IPS-18c (cell line): ENCODE measurements around the gene PAX8.

Experiments used
- H3K4me3 ChIP-seq: 2 replicates; pipeline ENCODE4 v1.7.0; 2013; ENCODE audit warnings: low read depth, mild to moderate bottlenecking, low read length, moderate library complexity; ENCODE audit not compliant: insufficient read depth
- H3K9me3 ChIP-seq: one replicate; pipeline ENCODE4 v1.6.1; 2013; ENCODE audit warnings: mild to moderate bottlenecking, low read length, moderate library complexity; ENCODE audit not compliant: control insufficient read depth, insufficient read depth

PAX8 gene

GRCh38 chr2:113219889-113220641 is 58.7 kb downstream of the PAX8 start:
- no peaks in the 10 kb centered on the region for H3K9me3 ChIP-seq
- no peak overlapping the region for H3K4me3 ChIP-seq

DNA sequence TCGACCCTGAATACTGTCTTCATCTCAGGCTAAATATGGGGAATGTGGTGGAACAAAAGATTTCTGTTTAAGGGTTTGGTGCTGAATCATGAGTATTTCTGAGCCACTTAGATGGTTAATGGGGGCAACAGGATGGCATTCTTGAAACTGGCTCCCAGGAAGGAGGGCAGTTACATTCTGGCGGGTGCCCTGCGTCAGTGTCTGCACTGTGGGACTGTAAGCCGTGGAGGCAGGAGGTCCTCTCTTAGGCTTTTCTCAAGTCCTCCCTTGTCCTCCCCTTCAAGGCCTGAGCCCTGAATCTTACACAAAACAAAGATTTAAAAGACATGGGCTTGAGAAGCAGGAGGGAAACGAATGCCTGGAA is 59.2 kb downstream of the PAX8 start:
- Histone ChIP-seq H3K9me3 (no peaks in the 10 kb centered on the region), H3K4me3 (no peak overlapping the region)

DNA sequence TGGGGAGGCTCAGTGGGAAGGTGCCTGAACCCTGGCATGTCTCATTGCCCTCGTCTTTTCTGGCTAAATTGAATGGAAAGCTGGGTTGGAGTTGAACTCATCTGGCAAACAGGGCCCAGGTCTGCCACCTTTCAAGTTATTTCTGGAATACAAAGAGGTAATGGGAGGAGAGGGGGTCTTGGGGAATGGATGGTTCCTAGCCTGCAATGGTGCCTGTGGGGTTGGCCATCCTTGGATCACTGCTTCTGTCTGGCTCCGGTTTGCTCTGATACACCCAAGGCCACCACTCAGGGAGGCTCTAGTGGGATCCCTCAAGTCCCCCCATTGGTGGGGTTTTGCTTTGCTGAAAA is 59.7 kb downstream of the PAX8 start:
- Histone ChIP-seq H3K4me3 (no peak overlapping the region), H3K9me3 (no peaks in the 10 kb centered on the region)

- Histone ChIP-seq H3K9me3 (no peaks in the 10 kb centered on the region), H3K4me3 (no peak overlapping the region)
Observed at GRCh38 chr2:113218283-113219091, 60.2 kb downstream of the PAX8 start.

- H3K4me3 ChIP-seq = no peak overlapping the region
- no peaks in the 10 kb centered on the region for H3K9me3 ChIP-seq
Observed at GRCh38 chr2:113217455-113218282, 61.1 kb downstream of the PAX8 start.

GRCh38 chr2:113216891-113217454 is 61.7 kb downstream of the PAX8 start:
- Histone ChIP-seq H3K4me3 (no peak overlapping the region), H3K9me3 (no peaks in the 10 kb centered on the region)

DNA sequence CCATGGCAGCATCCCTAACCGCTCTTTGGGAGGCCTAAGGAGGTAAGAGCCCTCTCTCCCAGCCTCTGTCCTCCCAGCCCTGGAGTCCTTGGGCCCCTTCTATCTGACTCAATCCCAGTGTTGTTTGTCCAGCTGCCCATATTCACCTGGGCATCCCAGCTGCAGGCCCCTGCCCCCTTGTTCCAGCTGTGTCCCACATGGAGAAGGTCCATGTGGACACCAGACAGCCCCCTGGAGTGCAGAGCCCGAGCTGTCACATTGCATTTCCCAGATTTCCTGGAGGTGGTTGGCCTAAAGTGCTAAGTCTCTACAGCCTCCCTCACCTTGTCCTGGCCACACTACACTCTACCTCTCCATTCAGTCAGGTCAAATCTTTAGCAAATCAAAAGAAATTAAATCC is 62.4 kb downstream of the PAX8 start:
- Histone ChIP-seq H3K4me3 (no peak overlapping the region), H3K9me3 (no peaks in the 10 kb centered on the region)

DNA sequence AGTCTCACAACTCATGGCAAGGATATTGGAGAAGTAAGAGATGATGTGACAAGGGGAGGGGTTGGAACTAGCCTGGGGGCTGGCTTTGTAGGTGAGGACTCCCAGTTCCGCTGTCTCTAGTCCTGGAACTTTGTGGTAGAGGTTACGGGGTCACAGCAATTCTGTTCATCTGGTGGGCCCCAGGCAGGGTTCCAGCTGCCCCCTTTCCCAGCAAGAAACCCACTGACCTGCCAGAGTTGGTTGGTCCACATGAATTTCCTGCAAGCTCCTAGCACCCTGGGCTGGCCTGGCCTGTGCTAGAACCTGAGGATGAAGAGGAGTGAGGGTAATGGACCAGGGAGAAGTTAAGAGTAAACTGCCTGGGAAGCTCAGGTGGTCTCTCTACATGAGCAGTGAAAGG is 63.7 kb downstream of the PAX8 start:
- Histone ChIP-seq H3K4me3 (no peak overlapping the region), H3K9me3 (no peaks in the 10 kb centered on the region)

- Histone ChIP-seq H3K4me3 (no peak overlapping the region), H3K9me3 (no peaks in the 10 kb centered on the region)
Observed at GRCh38 chr2:113214141-113214540, 64.6 kb downstream of the PAX8 start.

DNA sequence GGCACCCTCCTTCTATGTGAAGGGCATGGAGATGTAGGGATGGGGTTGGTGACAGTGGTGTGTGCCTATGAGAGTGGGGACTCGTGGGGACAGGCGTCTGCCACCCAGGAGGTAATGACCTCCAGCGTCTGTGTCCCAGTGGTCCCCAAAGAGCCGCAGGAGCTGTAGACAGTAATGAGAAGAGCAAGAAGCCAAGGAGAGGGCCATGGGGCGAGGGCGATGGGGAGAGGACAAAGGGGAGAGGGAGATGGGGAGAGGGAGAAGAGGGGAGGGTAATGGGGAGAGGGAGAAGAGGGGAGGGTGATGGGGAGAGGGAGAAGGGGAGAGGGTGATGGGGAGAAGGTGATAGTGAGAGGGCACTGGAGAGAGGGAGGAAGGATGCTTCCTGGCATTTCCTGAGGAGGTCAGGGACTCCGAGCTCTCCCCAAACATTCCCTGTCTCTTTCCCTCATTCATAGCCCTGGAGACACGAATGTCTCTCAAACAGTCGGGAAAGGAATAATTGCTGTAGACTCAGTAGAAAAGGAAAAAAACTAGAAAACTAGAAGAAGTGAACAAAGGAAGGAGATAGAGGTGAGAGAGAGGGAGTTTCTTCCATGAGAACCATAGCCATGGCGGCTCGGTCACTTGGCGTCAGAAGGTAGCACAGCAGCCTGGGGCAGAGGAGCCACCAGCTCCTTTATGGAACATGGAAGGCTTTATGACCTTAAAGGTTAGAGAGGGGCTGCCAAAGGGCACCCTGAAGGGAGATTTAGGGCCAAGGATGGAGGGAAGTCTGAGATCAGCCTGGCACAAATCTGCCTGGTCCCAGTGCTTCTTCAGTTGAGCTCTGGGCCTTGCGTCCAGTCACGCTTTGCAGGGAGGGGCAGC is 65.4 kb downstream of the PAX8 start:
- Histone ChIP-seq H3K4me3 (no peak overlapping the region), H3K9me3 (no peaks in the 10 kb centered on the region)

DNA sequence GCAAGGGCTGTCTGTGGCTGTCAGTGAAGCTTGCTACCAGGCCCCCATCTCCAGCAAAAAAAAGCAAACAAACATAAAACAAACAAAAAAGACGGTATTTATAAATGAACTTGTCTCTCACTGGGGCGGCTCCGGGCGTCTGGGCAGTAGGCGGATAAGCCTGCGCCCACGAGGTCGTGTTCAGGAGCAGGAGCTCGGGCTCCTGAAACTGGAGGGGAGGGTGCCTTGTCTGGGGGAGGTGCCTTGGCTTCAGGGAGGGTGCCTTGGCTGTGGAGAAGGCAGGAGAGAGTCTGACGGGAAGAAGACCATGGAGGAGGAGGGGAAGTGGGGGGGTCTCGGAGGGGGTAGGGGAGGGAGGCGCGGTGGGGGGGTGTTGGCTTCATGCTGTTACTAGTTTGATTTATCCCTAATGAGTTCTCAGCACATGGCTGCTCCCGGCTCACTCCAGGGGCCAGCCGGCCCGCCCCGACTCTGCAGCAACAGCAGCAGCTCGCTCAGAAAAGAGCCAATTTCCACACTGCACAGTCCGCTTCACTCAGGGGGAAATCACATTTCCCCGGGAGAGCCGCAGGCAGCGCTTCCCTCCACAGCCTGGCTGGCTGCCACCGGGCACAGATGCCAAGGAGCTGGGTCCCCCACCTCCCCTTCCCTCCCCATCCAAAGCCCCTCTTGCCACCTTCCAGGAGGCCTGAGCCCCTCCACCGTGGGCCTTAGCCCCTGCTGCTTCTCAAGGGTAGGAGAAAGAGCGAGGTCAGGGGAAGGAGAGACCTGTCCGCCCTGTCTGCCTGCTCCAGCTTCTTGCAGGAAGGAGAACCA is 66.3 kb downstream of the PAX8 start:
- no peak overlapping the region for H3K4me3 ChIP-seq
- no peaks in the 10 kb centered on the region for H3K9me3 ChIP-seq

- no peak overlapping the region for H3K4me3 ChIP-seq
- H3K9me3 ChIP-seq = no peaks in the 10 kb centered on the region
Observed at GRCh38 chr2:113211226-113212105, 67.3 kb downstream of the PAX8 start.

- Histone ChIP-seq H3K9me3 (no peaks in the 10 kb centered on the region), H3K4me3 (no peak overlapping the region)
Observed at GRCh38 chr2:113209646-113210171, 69.0 kb downstream of the PAX8 start.

GRCh38 chr2:113209011-113209645 is 69.6 kb downstream of the PAX8 start:
- no peak overlapping the region for H3K4me3 ChIP-seq

DNA sequence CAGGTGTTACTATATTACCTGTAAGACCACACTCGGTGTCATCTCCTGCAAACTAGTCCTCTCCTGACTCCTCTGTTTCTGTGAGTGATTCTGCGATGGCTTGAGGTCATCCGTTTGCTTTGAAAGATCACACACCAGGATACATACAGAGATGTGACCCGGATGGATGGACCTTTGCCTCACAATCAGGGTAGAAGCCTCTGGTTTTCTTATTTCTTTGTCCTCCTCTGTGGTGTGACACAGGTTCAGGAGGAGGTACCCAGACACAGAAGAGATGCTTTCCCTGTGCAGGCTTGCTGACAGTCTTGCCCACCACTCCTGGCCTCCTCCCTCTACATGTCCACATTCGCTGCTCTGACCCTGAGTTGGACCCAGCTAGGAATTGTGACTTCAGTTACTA is 70.3 kb downstream of the PAX8 start:
- no peak overlapping the region for H3K4me3 ChIP-seq
- H3K9me3 ChIP-seq = no peaks in the 10 kb centered on the region

More at GRCh38 chr2:113209011-113209645, 69.6 kb downstream of the PAX8 start:
- no peaks in the 10 kb centered on the region for H3K9me3 ChIP-seq
